ENCODE data around the gene PCDHB7.
A peak's percentile ranks its signal among the peaks of the same experiment; 100 is the strongest.

DNA sequence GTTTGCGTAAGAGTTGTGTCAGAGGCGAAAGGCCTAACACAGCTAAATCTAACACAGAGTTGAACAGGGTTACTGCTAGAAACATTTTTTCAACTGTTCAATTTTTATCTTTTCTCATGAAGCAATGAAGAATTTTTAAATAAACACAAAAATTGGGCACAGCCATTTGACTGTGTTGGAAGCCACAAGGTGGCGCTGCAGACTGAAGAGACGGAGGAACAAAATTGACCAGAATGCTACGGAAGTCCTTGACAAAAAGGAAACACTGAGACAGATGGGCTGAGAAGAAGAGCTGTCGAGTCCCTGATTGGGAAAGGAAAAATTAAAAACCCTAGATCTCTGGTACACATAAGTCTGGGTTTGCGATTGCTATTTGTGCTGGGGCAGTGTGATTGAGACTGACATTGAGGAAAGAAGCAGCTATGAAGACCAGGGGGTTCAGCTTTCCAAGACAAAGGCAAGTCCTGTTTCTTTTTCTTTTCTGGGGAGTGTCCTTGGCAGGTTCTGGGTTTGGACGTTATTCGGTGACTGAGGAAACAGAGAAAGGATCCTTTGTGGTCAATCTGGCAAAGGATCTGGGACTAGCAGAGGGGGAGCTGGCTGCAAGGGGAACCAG is 14.6 kb downstream of the PCDHB7 start, which contains the start of gene PCDHB9:
- TF ChIP-seq, protein P1, sequence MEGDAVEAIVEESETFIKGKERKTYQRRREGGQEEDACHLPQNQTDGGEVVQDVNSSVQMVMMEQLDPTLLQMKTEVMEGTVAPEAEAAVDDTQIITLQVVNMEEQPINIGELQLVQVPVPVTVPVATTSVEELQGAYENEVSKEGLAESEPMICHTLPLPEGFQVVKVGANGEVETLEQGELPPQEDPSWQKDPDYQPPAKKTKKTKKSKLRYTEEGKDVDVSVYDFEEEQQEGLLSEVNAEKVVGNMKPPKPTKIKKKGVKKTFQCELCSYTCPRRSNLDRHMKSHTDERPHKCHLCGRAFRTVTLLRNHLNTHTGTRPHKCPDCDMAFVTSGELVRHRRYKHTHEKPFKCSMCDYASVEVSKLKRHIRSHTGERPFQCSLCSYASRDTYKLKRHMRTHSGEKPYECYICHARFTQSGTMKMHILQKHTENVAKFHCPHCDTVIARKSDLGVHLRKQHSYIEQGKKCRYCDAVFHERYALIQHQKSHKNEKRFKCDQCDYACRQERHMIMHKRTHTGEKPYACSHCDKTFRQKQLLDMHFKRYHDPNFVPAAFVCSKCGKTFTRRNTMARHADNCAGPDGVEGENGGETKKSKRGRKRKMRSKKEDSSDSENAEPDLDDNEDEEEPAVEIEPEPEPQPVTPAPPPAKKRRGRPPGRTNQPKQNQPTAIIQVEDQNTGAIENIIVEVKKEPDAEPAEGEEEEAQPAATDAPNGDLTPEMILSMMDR (conservative IDR thresholded peaks at IDR 0.05 in 1 of 2, IDR thresholded peaks at IDR 0.05 in 1 of 2; ENCODE audit: low read depth in 1 of 2, low read length in 2 of 2), result peak; percentile 17 to 19
- TF ChIP-seq EZH2 (IDR thresholded peaks at IDR 0.05; ENCODE audit: low read length, missing control alignments), result no peak
